Activated T-cell treated with anti-CD3 and anti-CD28 coated beads, Interleukin-2, amount 50 U/mL, for 24 hours (primary cell): ENCODE data around the gene SLC5A10.
"Not testable (repeated sequence)": the region's sequence is repeated elsewhere in the genome, so short reads cannot be mapped to it uniquely, and the experiment has no call there.

Experiments
- DNase-seq: peaks from one replicate; pipeline ENCODE4 v3.0.0-alpha.2; 2020
- H3K27ac Mint-ChIP-seq: 2 replicates; pipeline ENCODE4 v1.8.0; 2020; ENCODE audit warnings: mild to moderate bottlenecking, mixed read lengths
- H3K27me3 Mint-ChIP-seq: 2 replicates; pipeline ENCODE4 v1.8.0; 2020; ENCODE audit warnings: mixed read lengths
- H3K36me3 Mint-ChIP-seq: 2 replicates; pipeline ENCODE4 v1.8.0; 2020; ENCODE audit warnings: low read depth, mixed read lengths
- H3K4me1 Mint-ChIP-seq: 2 replicates; pipeline ENCODE4 v1.8.0; 2020; ENCODE audit warnings: low read depth, mixed read lengths
- H3K4me3 Mint-ChIP-seq: 2 replicates; pipeline ENCODE4 v1.8.0; 2020; ENCODE audit warnings: mild to moderate bottlenecking, moderate library complexity, mixed read lengths
- H3K9me3 Mint-ChIP-seq: 2 replicates; pipeline ENCODE4 v1.8.0; 2020; ENCODE audit warnings: mixed read lengths

The SLC5A10 gene

DNA sequence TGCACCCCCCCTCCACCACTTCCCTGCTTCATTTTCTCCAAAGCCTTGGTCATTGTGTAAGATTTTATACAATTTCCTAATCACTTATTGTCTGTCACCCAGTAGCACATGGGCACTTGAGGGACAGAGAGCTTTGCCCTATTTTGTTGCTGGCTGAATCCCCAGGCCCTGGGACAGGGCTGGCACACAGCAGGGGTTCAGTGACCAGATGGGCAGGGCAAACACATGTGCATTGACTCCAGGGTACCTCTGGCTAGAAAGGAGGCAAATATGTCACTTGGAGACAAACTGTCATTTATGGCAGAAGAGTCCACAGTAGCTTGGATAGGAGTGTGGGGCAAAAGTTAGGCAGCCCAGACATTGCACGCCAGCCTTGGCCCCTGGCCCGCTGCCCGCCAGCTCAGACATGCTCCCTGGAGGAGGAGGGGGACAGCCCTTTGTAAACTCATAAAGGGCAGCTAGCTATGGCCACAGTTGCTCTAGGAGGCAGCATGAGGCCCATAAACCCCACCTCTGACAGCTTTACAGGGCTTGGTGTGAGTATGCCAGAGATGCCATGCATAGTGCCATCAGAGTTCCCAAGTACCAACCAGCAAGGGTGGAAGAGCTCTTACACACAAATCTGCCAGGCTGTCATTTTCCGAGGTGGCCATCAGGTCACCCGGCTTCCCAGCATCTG, 78.9 kb downstream of the SLC5A10 start:
- not testable (repeated sequence) for H3K4me1 Mint-ChIP-seq, H3K36me3 Mint-ChIP-seq, H3K27ac Mint-ChIP-seq, DNase-seq, H3K9me3 Mint-ChIP-seq, H3K27me3 Mint-ChIP-seq, H3K4me3 Mint-ChIP-seq

DNA sequence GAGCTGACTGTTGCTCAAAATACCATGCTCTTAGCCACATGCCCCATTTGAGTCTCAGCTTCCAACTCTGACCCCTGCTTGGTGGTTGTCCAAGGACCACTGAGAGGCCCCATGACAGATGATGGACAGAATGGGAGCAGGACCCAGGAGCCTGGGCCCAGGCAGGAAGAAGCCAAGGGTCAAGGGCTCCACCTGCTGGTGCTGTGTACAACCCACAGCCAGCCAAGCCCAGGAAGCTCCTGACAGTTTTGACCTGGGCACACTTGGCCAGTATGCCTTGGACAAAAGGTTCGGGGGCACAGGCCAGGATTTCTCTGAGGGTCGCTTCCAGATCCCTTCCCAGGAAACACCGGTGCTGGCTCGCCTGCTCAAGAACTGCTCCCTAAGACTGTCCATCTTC, 79.8 kb downstream of the SLC5A10 start:
- not testable (repeated sequence) for H3K4me1 Mint-ChIP-seq, H3K27ac Mint-ChIP-seq, H3K4me3 Mint-ChIP-seq, H3K27me3 Mint-ChIP-seq, H3K9me3 Mint-ChIP-seq, H3K36me3 Mint-ChIP-seq
- DNase-seq, result peak; percentile 71

DNA sequence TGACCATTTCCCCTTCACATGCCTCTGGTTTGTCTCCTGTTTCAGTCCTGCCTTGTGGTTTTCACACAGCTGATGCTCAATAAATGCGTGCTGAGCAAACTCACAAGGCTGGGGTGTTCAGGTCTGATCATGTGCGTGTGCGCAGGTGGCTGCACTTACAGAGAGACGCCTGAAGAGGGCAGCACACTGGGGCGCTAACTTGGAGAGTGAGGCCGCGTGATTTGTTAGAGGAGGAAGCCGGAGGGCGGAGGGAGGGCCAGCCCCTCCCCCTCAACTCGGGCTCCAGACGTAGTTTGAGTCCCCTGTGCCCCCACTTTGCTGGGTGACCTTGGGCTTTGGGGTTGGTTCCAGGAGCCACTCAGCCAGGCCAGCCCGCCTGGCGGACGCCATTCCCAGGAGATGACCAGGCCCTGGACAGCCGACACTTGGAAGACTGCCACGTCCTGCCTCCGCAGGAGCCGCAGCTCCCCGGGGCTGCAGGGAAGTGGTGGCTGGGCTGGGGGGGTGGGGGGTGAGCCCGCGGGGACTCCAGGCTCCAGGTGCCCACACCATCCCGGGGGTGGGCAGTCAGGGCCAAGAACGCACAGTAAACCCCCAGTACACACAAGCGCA, 80.5 kb downstream of the SLC5A10 start:
- H3K27ac Mint-ChIP-seq, H3K9me3 Mint-ChIP-seq: not testable (repeated sequence)

DNA sequence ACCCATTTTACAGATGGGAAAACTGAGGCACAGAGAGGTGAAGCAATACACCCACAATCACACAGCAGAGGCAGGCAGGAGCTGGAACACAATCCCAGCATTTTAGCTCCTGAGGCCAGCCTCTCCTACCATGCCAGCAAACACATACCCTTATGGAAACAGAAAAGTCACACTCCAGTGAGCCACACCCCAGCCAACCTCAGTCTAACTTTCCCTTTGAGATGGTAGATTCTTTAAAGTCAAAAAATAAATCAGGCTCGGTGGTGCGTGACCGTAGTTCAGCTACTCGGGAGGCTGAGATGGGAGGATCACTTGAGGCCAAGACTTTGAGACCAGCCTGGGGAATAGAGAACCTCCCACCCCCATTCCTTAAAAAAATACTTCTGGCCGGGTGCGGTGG, 84.2 kb downstream of the SLC5A10 start:
- not testable (repeated sequence) for H3K27ac Mint-ChIP-seq, H3K4me1 Mint-ChIP-seq, DNase-seq, H3K4me3 Mint-ChIP-seq, H3K27me3 Mint-ChIP-seq, H3K9me3 Mint-ChIP-seq, H3K36me3 Mint-ChIP-seq

More for the DNA sequence above, 80.5 kb downstream of the SLC5A10 start:
- DNase-seq, H3K4me3 Mint-ChIP-seq, H3K27me3 Mint-ChIP-seq, H3K4me1 Mint-ChIP-seq, H3K36me3 Mint-ChIP-seq: not testable (repeated sequence)

DNA sequence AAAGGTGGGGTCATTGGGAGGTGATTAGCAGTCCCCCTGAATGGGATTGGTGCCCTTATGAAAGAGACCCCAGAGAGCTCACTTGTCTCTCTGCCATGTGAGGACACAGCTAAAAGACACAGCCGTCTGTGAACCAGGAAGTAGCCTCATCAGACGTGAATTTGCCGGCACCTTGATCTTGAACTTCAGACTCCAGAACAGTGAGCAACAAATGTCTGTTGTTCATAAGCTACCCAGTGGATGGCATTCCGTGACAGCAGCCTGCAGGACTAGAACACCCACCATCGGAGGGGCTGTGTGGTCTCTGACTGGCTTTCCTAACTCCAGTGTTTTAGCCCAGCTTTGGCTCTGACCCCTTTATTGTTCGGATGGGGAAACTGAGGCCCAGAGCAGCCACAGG, 85.6 kb downstream of the SLC5A10 start:
- H3K4me1 Mint-ChIP-seq, H3K27me3 Mint-ChIP-seq, H3K36me3 Mint-ChIP-seq, DNase-seq, H3K27ac Mint-ChIP-seq, H3K9me3 Mint-ChIP-seq, H3K4me3 Mint-ChIP-seq: not testable (repeated sequence)

DNA sequence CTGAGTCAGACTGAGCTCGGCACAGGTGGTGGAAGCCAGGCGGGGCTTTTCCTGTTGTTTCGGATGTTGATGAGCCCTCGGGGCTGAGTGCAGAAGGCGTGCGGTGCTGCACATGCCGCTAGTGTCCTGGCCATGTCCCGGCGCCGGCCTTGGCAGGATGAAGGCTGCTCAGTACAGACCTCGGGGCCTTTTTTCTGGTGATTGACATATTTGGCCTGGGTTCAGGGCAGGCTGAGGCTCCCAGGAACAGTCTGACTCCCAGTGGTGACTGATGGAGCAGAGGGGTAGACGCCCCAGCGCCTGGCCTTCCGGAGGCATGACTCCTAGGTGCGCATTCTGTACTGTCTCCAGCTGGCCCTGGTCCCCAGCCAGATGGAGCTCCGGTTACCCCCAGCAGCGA, 86.0 kb downstream of the SLC5A10 start:
- not testable (repeated sequence) for DNase-seq, H3K27ac Mint-ChIP-seq, H3K9me3 Mint-ChIP-seq, H3K4me3 Mint-ChIP-seq, H3K27me3 Mint-ChIP-seq, H3K36me3 Mint-ChIP-seq, H3K4me1 Mint-ChIP-seq

DNA sequence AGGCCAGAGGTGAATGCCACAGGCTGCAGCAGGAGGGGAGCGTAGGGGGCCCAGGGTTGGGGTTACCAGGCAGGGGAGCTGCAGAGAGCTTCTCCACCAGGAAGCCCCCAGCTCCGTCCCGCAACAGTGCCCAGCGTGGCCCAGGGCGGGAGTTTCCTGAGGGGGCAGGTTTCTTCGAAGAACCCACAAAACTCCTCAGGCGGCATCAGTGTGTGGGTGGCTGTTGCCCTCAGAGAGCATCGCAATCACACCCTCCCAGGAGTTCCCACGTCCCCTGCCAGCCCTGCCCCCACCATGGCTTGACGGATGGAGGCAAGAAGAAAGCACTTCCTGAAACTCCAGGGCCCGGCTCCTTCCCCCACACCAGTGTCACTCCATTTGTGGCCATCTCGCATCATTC, 86.8 kb downstream of the SLC5A10 start:
- not testable (repeated sequence) for H3K4me3 Mint-ChIP-seq, H3K36me3 Mint-ChIP-seq, DNase-seq, H3K27me3 Mint-ChIP-seq, H3K9me3 Mint-ChIP-seq, H3K4me1 Mint-ChIP-seq, H3K27ac Mint-ChIP-seq

DNA sequence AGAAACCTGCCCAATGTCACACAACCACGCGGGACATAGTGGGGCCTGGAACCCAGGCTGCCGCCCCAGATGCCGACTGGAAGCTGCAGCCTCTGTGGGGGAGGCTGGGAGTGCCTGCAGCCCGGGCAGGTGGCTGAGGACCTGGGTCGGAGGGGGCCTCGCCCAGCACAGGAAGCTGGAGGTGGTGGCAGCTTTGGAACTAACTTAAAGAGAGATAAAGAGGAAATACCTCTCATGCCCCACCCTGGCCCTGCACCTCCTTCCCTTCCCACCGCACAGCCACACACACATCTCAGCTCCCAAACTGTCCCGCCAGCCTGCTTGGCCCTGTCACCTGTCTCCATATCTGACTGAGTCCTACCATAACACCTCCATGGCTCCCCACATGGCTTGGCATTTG, 88.4 kb downstream of the SLC5A10 start:
- not testable (repeated sequence) for H3K27me3 Mint-ChIP-seq

DNA sequence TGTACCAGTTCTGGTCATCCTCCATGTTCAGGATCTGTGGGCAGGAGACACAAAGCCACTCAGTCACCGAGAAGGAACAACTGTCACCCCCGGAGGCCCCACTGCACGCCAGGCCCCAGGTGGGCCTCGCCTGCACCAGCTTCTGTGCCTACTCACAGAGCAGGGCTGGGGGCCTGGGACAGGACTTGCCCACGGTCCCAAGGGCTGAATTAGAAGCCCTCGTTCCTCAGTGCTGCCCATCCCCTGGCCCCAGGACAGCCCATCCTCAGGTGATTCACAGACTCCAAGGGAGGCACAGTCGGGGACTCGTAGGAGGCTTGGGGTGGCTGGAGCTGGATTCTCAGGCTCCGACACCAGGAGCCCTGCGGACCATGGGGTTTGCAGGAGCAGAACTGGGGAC, 89.9 kb downstream of the SLC5A10 start:
- not testable (repeated sequence) for H3K4me1 Mint-ChIP-seq, H3K36me3 Mint-ChIP-seq, H3K27ac Mint-ChIP-seq, DNase-seq, H3K27me3 Mint-ChIP-seq, H3K4me3 Mint-ChIP-seq, H3K9me3 Mint-ChIP-seq

More for the DNA sequence above, 88.4 kb downstream of the SLC5A10 start:
- H3K9me3 Mint-ChIP-seq, H3K4me1 Mint-ChIP-seq, DNase-seq, H3K27ac Mint-ChIP-seq, H3K4me3 Mint-ChIP-seq, H3K36me3 Mint-ChIP-seq: not testable (repeated sequence)

DNA sequence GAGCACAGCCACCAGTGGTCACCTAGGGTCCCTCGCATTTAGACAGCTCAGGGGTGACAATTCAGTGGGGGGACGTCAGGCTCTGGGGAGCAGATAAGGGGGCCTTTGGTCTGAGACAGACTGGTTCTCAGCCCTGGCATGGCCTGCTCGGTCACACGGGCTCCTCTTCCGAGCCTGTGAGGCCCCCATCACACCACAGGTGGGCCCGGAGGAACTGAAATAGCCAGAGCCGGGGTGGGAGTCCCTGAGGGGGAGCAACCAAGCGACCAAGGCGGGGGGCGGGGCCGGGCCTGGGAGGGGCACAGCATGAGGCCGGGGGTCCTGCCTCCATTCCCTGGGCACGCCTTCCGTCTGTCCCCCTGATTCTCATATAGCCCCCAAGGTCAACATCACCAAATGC, 90.4 kb downstream of the SLC5A10 start:
- not testable (repeated sequence) for H3K27me3 Mint-ChIP-seq, H3K4me1 Mint-ChIP-seq, H3K27ac Mint-ChIP-seq, H3K4me3 Mint-ChIP-seq, H3K36me3 Mint-ChIP-seq, DNase-seq, H3K9me3 Mint-ChIP-seq

DNA sequence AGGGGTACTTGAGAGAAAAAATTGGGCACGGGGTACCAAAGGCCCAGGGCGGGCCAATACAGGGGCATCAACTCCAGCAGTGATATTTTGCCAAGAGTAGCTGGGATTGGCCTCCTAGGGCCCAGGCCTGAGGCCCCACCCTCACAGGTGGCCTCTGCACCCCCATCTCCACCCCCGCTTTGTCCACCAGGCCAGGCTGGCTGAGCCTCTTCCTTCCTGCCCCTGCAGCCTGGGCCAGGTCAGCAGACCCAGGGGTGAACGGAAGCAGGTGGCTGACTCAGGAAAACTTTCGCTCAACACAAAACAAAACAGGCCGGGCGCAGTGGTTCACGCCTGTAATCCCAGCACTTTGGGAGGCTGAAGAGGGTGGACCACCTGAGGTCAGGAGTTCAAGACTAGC, 91.1 kb downstream of the SLC5A10 start:
- DNase-seq, H3K4me1 Mint-ChIP-seq, H3K9me3 Mint-ChIP-seq, H3K4me3 Mint-ChIP-seq, H3K27me3 Mint-ChIP-seq, H3K27ac Mint-ChIP-seq, H3K36me3 Mint-ChIP-seq: not testable (repeated sequence)

DNA sequence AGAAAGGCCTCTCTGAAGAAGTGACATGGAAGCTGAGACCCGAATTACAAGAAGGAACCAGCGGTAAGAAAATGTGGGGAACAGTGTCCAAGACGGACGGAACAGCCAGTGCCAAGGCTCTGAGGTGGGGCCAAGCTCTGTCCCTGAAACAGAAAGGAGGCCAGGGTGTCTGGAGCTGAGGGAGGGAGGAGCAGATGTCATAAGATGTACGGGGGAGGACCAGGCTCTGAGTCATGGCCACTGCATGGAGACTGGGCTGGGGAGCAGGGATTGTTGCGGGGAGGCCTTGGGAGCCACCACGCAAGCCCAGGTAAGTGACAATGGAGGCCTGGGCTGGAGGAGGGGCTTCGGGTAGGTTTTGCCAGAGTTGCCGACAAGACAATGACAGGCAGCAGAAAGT, 92.7 kb downstream of the SLC5A10 start:
- H3K4me1 Mint-ChIP-seq, H3K36me3 Mint-ChIP-seq: not testable (repeated sequence)

DNA sequence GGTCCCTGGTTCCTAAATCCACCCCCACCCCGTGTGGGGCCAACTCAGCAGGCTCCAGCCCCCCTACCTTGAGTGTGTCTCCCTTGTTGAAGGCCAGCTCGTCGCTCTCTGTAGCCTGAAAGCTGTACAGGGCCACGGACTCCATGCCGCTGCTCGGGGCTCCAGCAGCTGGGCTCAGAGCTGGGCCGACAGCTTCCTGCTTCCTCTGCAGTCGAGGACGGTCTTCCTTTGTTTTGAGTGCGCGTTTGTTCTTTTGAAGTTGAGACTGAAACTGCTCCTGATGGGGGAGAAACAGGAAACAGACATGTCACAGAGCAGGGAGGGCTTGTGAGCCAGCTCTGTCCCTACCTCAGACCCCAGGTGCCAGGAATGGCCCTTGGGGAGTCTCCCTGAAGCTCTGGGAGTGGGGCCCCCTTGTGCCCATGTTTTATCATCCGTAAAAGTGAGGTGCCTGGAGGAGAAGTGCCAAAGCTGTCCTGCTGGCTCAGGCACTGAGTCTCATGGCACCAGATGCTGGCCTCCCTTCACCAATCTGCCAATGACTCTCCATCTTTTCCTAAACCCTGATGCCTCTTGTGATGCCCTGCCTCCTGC, 94.9 kb downstream of the SLC5A10 start, which contains the start of gene GRAP:
TSS of gene GRAP (minus strand) at position 176 of the 594 bp plus-strand sequence. CDS start at position 145, 31 bp downstream.
- H3K27me3 Mint-ChIP-seq, H3K4me1 Mint-ChIP-seq, H3K36me3 Mint-ChIP-seq, H3K9me3 Mint-ChIP-seq, DNase-seq, H3K4me3 Mint-ChIP-seq, H3K27ac Mint-ChIP-seq: not testable (repeated sequence)

More for the DNA sequence above, 92.7 kb downstream of the SLC5A10 start:
- H3K27me3 Mint-ChIP-seq, H3K4me3 Mint-ChIP-seq, H3K27ac Mint-ChIP-seq, DNase-seq, H3K9me3 Mint-ChIP-seq: not testable (repeated sequence)

DNA sequence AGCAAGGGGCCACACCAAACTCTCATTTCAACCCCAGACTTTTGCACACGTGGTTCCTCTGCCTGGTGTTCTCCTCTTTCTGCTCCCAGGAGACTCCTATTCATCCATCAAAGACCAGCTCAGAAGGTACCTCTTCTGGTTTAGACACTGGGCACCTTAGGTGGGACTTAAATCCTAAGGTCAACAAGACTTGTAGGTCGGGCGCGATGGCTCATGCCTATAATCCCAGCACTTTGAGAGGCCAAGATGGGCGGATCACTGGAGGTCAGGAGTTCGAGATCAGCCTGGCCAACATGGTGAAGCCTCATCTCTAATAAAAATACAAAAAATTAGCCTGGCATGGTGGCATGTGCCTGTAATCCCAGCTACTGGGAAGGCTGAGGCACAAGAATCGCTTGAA, 95.5 kb downstream of the SLC5A10 start:
- H3K4me1 Mint-ChIP-seq, H3K36me3 Mint-ChIP-seq, H3K9me3 Mint-ChIP-seq, DNase-seq, H3K27ac Mint-ChIP-seq, H3K27me3 Mint-ChIP-seq, H3K4me3 Mint-ChIP-seq: not testable (repeated sequence)

DNA sequence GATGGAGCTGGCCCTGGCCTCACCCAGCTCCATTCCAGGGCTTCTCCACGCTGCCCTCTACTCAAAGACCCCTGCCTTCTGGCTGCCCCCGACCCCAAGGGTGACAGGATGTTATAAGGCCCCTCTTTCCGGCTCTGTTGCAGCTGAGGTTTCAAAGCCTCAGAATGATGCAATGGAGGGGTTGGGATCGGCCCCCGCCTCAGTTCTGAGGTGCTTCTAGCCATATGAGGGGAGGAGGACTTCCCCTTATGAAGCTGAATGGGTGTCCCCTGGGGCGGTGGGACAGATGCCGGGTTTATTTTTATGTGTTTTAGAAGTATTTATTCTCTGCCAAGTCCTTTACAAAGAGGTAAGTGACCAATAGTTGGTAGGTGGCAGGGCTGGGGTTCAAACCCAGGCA, 96.9 kb downstream of the SLC5A10 start:
- not testable (repeated sequence) for DNase-seq, H3K36me3 Mint-ChIP-seq, H3K4me3 Mint-ChIP-seq, H3K27ac Mint-ChIP-seq, H3K4me1 Mint-ChIP-seq, H3K9me3 Mint-ChIP-seq, H3K27me3 Mint-ChIP-seq
